ENCODE data around the gene MRFAP1. TPM values are rescaled to one million over a fixed set of nuclear protein-coding genes. Genes with fewer than 3 reads are reported as not detected.

The MRFAP1 gene
- total RNA-seq, 1 donor from 2014 or later: 98.2 TPM

- DNase-seq (ENCODE audit: low read depth in 2 of 2): no peak
Measured at GRCh38 chr4:6689506-6689960, 49.0 kb downstream of the MRFAP1 start.

Other genes starting within 250 kb of the MRFAP1 start
- 0.22 and 0.60 TPM in 2 replicates for gene PPP2R2C, start 168.1 kb upstream of the MRFAP1 start, total RNA-seq
- gene MAN2B2, start 65.5 kb upstream of the MRFAP1 start, total RNA-seq: 5.7 and 8.9 TPM in 2 replicates
- gene S100P, start 53.2 kb downstream of the MRFAP1 start, total RNA-seq: 0.22 and 0.40 TPM in 2 replicates
- 34.4 and 40.1 TPM in 2 replicates for gene MRFAP1L1, start 69.2 kb downstream of the MRFAP1 start, total RNA-seq
- gene BLOC1S4, start 75.5 kb downstream of the MRFAP1 start, total RNA-seq: 7.2 and 9.3 TPM in 2 replicates
- gene KIAA0232, start 142.0 kb downstream of the MRFAP1 start, total RNA-seq: 10.5 and 10.9 TPM in 2 replicates